Measurements from ENCODE around the gene MNAT1.

DNA sequence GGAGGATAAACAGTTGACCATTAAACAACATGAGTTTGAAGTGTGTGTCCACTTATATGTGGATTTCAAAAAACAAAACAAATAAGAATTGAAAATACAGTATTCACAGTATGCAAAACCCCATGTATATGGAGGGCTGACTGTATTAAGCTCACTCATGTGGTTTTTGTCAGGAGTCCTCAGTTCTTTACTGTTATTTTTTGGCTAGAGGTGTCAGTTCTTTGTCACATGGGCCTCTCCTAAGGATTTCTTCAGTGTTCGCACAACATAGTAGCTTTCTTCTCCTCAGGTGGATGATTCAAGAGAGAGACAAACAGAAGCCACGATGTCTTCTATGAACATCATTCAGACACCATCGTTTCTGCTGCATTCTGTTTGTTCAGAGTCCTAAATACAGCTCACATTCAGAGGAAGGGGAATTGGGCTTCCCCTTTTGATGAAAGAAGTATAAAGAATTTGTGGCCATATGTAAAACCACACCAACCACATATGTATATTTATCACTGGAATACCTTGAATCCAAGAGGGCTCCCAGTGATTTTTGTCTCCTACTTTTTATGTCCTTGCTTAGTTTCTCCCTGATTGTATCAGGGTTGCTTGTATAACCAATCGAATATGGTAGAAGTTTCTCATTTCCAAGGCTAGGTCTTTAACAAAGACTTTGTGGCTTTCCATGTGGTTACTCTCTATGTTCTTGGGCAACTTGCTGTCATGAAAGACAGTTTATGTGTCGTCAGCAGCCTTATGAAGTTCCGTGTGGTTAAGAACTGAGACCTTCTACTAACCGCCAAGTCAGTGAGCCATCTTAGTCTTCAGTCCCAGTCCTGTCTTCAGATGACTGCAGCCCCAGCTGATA is 18.9 kb downstream of the MNAT1 start:
- TF ChIP-seq MAFK (IDR thresholded peaks at IDR 0.05; ENCODE audit: low read length), result no peak
- TF ChIP-seq NCOA2 (IDR thresholded peaks at IDR 0.05; ENCODE audit: partially characterized antibody in 2 of 2), result no peak
- TF ChIP-seq, protein P1, sequence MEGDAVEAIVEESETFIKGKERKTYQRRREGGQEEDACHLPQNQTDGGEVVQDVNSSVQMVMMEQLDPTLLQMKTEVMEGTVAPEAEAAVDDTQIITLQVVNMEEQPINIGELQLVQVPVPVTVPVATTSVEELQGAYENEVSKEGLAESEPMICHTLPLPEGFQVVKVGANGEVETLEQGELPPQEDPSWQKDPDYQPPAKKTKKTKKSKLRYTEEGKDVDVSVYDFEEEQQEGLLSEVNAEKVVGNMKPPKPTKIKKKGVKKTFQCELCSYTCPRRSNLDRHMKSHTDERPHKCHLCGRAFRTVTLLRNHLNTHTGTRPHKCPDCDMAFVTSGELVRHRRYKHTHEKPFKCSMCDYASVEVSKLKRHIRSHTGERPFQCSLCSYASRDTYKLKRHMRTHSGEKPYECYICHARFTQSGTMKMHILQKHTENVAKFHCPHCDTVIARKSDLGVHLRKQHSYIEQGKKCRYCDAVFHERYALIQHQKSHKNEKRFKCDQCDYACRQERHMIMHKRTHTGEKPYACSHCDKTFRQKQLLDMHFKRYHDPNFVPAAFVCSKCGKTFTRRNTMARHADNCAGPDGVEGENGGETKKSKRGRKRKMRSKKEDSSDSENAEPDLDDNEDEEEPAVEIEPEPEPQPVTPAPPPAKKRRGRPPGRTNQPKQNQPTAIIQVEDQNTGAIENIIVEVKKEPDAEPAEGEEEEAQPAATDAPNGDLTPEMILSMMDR (IDR thresholded peaks at IDR 0.05 in 2 of 3, conservative IDR thresholded peaks at IDR 0.05 in 1 of 3; ENCODE audit: insufficient read depth in 2 of 3, low read depth in 1 of 3, low read length in 3 of 3), result no peak
- no peak for TF ChIP-seq ZNF184 (CRISPR knock-in tag; IDR thresholded peaks at IDR 0.05)
- TF ChIP-seq ZBTB11 (CRISPR knock-in tag; IDR thresholded peaks at IDR 0.05), result no peak
- TF ChIP-seq JUN (IDR thresholded peaks at IDR 0.05; ENCODE audit: borderline replicate concordance, low read depth, low read length), result no peak
- no peak for TF ChIP-seq JUN (CRISPR knock-in tag; IDR thresholded peaks at IDR 0.05; ENCODE audit: borderline replicate concordance)
- TF ChIP-seq GTF2E2 (tag; IDR thresholded peaks at IDR 0.05), result no peak

All from K562 (cell line).